HepG2 (cell line): ENCODE data around the gene SLC16A2. TPM values are rescaled to one million over a fixed set of nuclear protein-coding genes. Genes with fewer than 3 reads are reported as not detected.

Source experiments
- ATAC-seq: fragments of 200-7000 bp; cut with Tn5 transposase; 3 replicates; pipeline ENCODE4 v1.9.1; 2020; ENCODE audit warnings: mild to moderate bottlenecking, moderate library complexity
- BruUV-seq: library from RNA; stranded (reverse); fragments of 400-500 nt; replicated peaks from 2 replicates; lab custom pipeline; 2021; lab: Mats Ljungman, UMichigan
- CTCF ChIA-PET: fragments of 300-600 bp; formaldehyde crosslinking; extraction: SDS; loops from one replicate; lab custom pipeline; 2021; ENCODE audit warnings: low total read pairs, inconsistent platforms, low intra/inter-chr PET ratio; lab: Yijun Ruan, JAX
- POLR2A ChIA-PET: fragments of 350-600 bp; sonication (Branson Sonifier 250); formaldehyde crosslinking; loops from one replicate; lab custom pipeline; 2020; ENCODE audit warnings: antibody characterized with exemption, inconsistent platforms; lab: Yijun Ruan, JAX
- DNase-seq: peaks from one replicate; pipeline ENCODE4 v3.0.0-alpha.2; 2015; ENCODE audit warnings: low spot score
- FAIRE-seq: peaks from 3 replicates; lab custom pipeline; 2011; peaks lifted over from hg19 to GRCh38; lab: Jason Lieb, UNC
- H2AFZ ChIP-seq: one replicate; pipeline ENCODE4 v1.6.1; 2011; ENCODE audit warnings: low read length, inconsistent platforms
- H3K27ac ChIP-seq: fragments of 300-600 bp; 3 replicates; pipeline ENCODE4 v1.8.0; 2011; ENCODE audit warnings: mixed run types, mild to moderate bottlenecking, mixed read lengths, low read length, inconsistent platforms; ENCODE audit not compliant: insufficient read depth; ENCODE audit errors: extremely low read length
- H3K27me3 ChIP-seq, 2 experiments: fragments of 200-600 bp in 1 of 2; 2 replicates in 1 of 2; 3 replicates in 1 of 2; pipeline versions ENCODE4 v1.6.0 to v1.8.0; 2011; ENCODE audit warnings: low read length in 2 of 2, mild to moderate bottlenecking in 2 of 2, moderate library complexity in 2 of 2, inconsistent platforms in 1 of 2; ENCODE audit not compliant: insufficient read depth in 2 of 2, control insufficient read depth in 1 of 2
- H3K36me3 ChIP-seq, 2 experiments: fragments of 200-600 bp in 1 of 2; replicated peaks in 1 of 2; 2 replicates in 1 of 2; 3 replicates in 1 of 2; pipeline versions ENCODE4 v1.5.1 to v1.8.0; 2011; ENCODE audit warnings: low read length in 2 of 2, inconsistent platforms in 1 of 2; ENCODE audit not compliant: insufficient read depth in 2 of 2, control insufficient read depth in 1 of 2
- H3K4me1 ChIP-seq: 2 replicates; pipeline ENCODE4 v1.5.1; 2012; ENCODE audit warnings: low read length, inconsistent platforms; ENCODE audit not compliant: insufficient read depth
- H3K4me2 ChIP-seq: 2 replicates; pipeline ENCODE4 v1.6.0; 2011; ENCODE audit warnings: low read depth, low read length, inconsistent platforms
- H3K4me3 ChIP-seq, 3 experiments: fragments of 200-600 bp in 1 of 3; sonication (generic), shearing (Covaris generic) in 1 of 3; replicated peaks in 1 of 3; 2 replicates each; pipeline ENCODE4 v1.5.1; 2011 to 2016; ENCODE audit warnings: low read length in 3 of 3, inconsistent platforms in 2 of 3, low read depth in 2 of 3, mild to moderate bottlenecking in 2 of 3, control low read depth in 1 of 3, mixed read lengths in 1 of 3; ENCODE audit not compliant: insufficient read depth in 1 of 3
- H3K79me2 ChIP-seq: one replicate; pipeline ENCODE4 v1.6.1; 2011; ENCODE audit warnings: low read length, inconsistent platforms; ENCODE audit not compliant: insufficient read depth
- H3K9ac ChIP-seq: 2 replicates; pipeline ENCODE4 v1.6.0; 2011; ENCODE audit warnings: mild to moderate bottlenecking, low read depth, low read length, inconsistent platforms; ENCODE audit not compliant: insufficient read depth
- H3K9me3 ChIP-seq: 2 replicates; pipeline ENCODE4 v1.5.1; 2012; ENCODE audit warnings: mild to moderate bottlenecking, low read length
- H4K20me1 ChIP-seq: 2 replicates; pipeline ENCODE4 v1.6.0; 2011; ENCODE audit warnings: inconsistent platforms, mild to moderate bottlenecking, low read length, moderate library complexity; ENCODE audit not compliant: insufficient read depth
- CCDC6 ChIP-seq: sonication (generic); formaldehyde crosslinking; IDR thresholded peaks from 2 replicates; pipeline ENCODE4 v1.8.1; 2022; ENCODE audit warnings: mild to moderate bottlenecking, missing genetic modification reagents, moderate library complexity
- HOXA3 ChIP-seq: sonication (generic); formaldehyde crosslinking; IDR thresholded peaks from 2 replicates; pipeline ENCODE4 v1.5.0; 2020; ENCODE audit warnings: missing genetic modification reagents
- MAFG ChIP-seq: sonication (generic); formaldehyde crosslinking; IDR thresholded peaks from 2 replicates; pipeline ENCODE4 v1.5.1; 2020; ENCODE audit warnings: mild to moderate bottlenecking, missing genetic modification reagents
- STAT5B ChIP-seq: sonication (generic); formaldehyde crosslinking; IDR thresholded peaks from 2 replicates; pipeline ENCODE4 v1.4.0; 2020; ENCODE audit warnings: missing genetic modification reagents
- TCF12 ChIP-seq, 2 experiments: fragments of 450-650 bp in 1 of 2; sonication (generic) in 1 of 2; formaldehyde crosslinking in 1 of 2; IDR thresholded peaks; 2 replicates each; pipeline versions ENCODE4 v1.6.1 to v1.8.0; 2017 to 2022; ENCODE audit warnings: antibody characterized with exemption in 1 of 2, mild to moderate bottlenecking in 1 of 2, missing genetic modification reagents in 1 of 2, moderate library complexity in 1 of 2
- ZNF138 ChIP-seq: sonication (generic); formaldehyde crosslinking; IDR thresholded peaks from 2 replicates; pipeline ENCODE4 v1.5.0; 2020; ENCODE audit warnings: mild to moderate bottlenecking, low read depth, missing genetic modification reagents
- WGBS: methylation state at CpG from one replicate; pipeline ENCODE4 v1.1.6; 2017; ENCODE audit warnings: low lambda C conversion rate; 5-methylcytosine and 5-hydroxymethylcytosine counted together
- in situ Hi-C: cut with HindIII; loops from 2 replicates; pipeline ENCODE4 v1.10.0; 2017; ENCODE audit warnings: low pct_unique_long_range_greater_than_20kb; ENCODE audit not compliant: extremely low pct_ligation_motif_present
- intact Hi-C: fragments of 100-400 bp; cut with micrococcal nuclease; formaldehyde crosslinking; loops from one replicate; pipeline ENCODE4 v1.10.0; 2022; ENCODE audit not compliant: unreplicated experiment
- polyA plus RNA-seq, 8 experiments: library from polyadenylated mRNA; depleted of rRNA in 3 of 8; stranded (reverse) in 7 of 8; unstranded in 1 of 8; fragments of >200 nt; fragmentation: Illumina TruSeq in 4 of 8; extraction: Trizol in 4 of 8; gene quantifications; 2 replicates each; pipeline versions ENCODE4 v1.2.1 to v1.2.3, GENCODE V29; 2011 to 2016; ENCODE audit warnings: low read depth in 4 of 8, missing spikeins in 1 of 8, mixed read lengths in 1 of 8; ENCODE audit not compliant: insufficient read depth in 1 of 8
- total RNA-seq, 5 experiments: library from RNA; depleted of rRNA; stranded (reverse); fragments of >200 nt; fragmentation: Illumina TruSeq; extraction: Trizol; gene quantifications; 2 replicates each; pipeline ENCODE4 v1.2.3, GENCODE V29; 2016; ENCODE audit warnings: low read depth in 1 of 5
- TF ChIP-seq, protein P1 (sequence below): sonication (generic); formaldehyde crosslinking; conservative IDR thresholded peaks from 2 replicates; pipeline ENCODE4 v1.8.0; 2022; ENCODE audit warnings: mild to moderate bottlenecking, moderate library complexity, missing genetic modification reagents
- TF ChIP-seq, protein P2 (sequence below): IDR thresholded peaks from 2 replicates; pipeline ENCODE4 v1.6.1; 2016; ENCODE audit warnings: control low read depth
- TF ChIP-seq, protein P3 (sequence below): sonication (generic); formaldehyde crosslinking; IDR thresholded peaks from 2 replicates; pipeline ENCODE4 v1.8.1; 2023; ENCODE audit warnings: mild to moderate bottlenecking, missing genetic modification reagents, borderline replicate concordance
- TF ChIP-seq, protein P4 (sequence below): fragments of 450-650 bp; IDR thresholded peaks from 2 replicates; pipeline ENCODE4 v1.6.1; 2017; ENCODE audit warnings: mild to moderate bottlenecking
- TF ChIP-seq, protein P5 (sequence below): sonication (generic); formaldehyde crosslinking; IDR thresholded peaks from 2 replicates; pipeline ENCODE4 v1.8.0; 2022; ENCODE audit warnings: mild to moderate bottlenecking, missing genetic modification reagents, moderate library complexity

The SLC16A2 gene
- total and polyA plus RNA-seq, 2 of the 13 experiments (the other 11 are each of a cell fraction or from before 2014, with no cell fraction given): 0.07 to 0.08 TPM

DNA sequence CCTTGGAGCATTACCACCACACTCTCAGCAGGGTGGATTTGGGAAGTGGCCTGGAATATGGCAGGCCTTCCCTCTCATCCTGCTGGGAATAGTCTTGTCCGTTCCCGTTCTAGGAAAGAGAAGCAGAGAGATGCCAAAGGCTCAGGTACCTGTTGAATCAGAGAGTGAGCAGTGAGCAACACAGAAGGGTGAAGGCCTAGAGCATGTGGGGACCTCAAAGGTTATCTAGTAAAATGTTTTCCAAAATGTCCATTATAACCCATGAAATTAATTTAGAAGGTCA, 30.8 kb downstream of the SLC16A2 start:
- Histone ChIP-seq H3K9me3 (no peaks in the 10 kb centered on the region), H3K4me3 (no peak overlapping the region), H3K36me3 (no peaks in the 10 kb centered on the region), H3K27me3 (no peaks in the 10 kb centered on the region), H3K9ac (no peak overlapping the region), H3K27ac (no peak overlapping the region), H2AFZ (no peak overlapping the region), H3K4me2 (no peak overlapping the region), H3K4me1 (no peaks in the 10 kb centered on the region), H3K79me2 (no peaks in the 10 kb centered on the region), H4K20me1 (no peaks in the 10 kb centered on the region)
- TF ChIP-seq MAFG (CRISPR knock-in tag): no peak
- no peak for ATAC-seq
- intact Hi-C loops: no loop called here
- ChIA-PET POLR2A (no interaction called here), CTCF (no interaction called here)
- 49% methylated on average over 2 of the region's 2 CpGs for WGBS
- no TSS peak for BruUV-seq
- in situ Hi-C loops: no loop called here
- FAIRE-seq: no peak
- DNase-seq: no peak

DNA sequence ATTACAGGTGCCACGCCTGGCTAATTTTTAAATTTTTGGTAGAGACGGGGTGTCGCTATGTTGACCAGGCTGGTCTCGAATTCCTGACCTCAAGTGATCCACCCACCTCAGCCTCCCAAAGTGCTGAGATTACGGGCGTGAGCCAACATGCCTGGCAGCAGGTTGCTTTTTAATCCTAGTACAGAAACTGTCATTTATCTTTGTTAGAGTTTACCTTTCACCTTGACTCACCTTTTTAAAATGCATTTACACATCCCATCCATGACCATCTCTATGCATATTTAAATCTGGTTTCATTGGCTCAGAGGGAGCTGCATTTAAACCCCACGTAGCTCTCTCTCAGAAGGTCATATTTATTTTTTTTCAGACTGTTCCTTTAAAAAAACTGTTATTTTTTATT, 31.9 kb downstream of the SLC16A2 start:
- no peak overlapping the region for H3K27ac ChIP-seq
- no peaks in the 10 kb centered on the region for H3K9me3 ChIP-seq
- in situ Hi-C loops (no loop called here), intact Hi-C loops (no loop called here)
- H2AFZ ChIP-seq: no peak overlapping the region
- H3K79me2 ChIP-seq: no peaks in the 10 kb centered on the region
- no peak overlapping the region for H3K4me2 ChIP-seq
- no peak overlapping the region for H3K4me3 ChIP-seq
- FAIRE-seq (no peak), ATAC-seq (no peak), DNase-seq (no peak)
- 0% methylated on average over 2 of the region's 7 CpGs for WGBS
- no peaks in the 10 kb centered on the region for H3K36me3 ChIP-seq
- H3K4me1 ChIP-seq: no peaks in the 10 kb centered on the region
- CTCF ChIA-PET: no interaction called here
- H4K20me1 ChIP-seq: no peaks in the 10 kb centered on the region
- POLR2A ChIA-PET: no interaction called here
- H3K9ac ChIP-seq: no peak overlapping the region
- no TSS peak for BruUV-seq
- H3K27me3 ChIP-seq: no peaks in the 10 kb centered on the region
- TF ChIP-seq ZNF138 (CRISPR knock-in tag) (no peak), TCF12 (IDR thresholded peaks at IDR 0.05) (no peak), TCF12 (CRISPR knock-in tag; IDR thresholded peaks at IDR 0.05) (no peak), CCDC6 (CRISPR knock-in tag) (no peak), STAT5B (no peak), HOXA3 (CRISPR knock-in tag) (no peak)
- TF ChIP-seq, protein P1, sequence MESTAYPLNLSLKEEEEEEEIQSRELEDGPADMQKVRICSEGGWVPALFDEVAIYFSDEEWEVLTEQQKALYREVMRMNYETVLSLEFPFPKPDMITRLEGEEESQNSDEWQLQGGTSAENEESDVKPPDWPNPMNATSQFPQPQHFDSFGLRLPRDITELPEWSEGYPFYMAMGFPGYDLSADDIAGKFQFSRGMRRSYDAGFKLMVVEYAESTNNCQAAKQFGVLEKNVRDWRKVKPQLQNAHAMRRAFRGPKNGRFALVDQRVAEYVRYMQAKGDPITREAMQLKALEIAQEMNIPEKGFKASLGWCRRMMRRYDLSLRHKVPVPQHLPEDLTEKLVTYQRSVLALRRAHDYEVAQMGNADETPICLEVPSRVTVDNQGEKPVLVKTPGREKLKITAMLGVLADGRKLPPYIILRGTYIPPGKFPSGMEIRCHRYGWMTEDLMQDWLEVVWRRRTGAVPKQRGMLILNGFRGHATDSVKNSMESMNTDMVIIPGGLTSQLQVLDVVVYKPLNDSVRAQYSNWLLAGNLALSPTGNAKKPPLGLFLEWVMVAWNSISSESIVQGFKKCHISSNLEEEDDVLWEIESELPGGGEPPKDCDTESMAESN (CRISPR knock-in tag): no peak
- TF ChIP-seq, protein P2, sequence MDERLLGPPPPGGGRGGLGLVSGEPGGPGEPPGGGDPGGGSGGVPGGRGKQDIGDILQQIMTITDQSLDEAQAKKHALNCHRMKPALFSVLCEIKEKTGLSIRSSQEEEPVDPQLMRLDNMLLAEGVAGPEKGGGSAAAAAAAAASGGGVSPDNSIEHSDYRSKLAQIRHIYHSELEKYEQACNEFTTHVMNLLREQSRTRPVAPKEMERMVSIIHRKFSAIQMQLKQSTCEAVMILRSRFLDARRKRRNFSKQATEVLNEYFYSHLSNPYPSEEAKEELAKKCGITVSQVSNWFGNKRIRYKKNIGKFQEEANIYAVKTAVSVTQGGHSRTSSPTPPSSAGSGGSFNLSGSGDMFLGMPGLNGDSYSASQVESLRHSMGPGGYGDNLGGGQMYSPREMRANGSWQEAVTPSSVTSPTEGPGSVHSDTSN: no peak
- TF ChIP-seq, protein P3, sequence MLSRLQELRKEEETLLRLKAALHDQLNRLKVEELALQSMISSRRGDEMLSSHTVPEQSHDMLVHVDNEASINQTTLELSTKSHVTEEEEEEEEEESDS (CRISPR knock-in tag): no peak
- TF ChIP-seq, protein P4, sequence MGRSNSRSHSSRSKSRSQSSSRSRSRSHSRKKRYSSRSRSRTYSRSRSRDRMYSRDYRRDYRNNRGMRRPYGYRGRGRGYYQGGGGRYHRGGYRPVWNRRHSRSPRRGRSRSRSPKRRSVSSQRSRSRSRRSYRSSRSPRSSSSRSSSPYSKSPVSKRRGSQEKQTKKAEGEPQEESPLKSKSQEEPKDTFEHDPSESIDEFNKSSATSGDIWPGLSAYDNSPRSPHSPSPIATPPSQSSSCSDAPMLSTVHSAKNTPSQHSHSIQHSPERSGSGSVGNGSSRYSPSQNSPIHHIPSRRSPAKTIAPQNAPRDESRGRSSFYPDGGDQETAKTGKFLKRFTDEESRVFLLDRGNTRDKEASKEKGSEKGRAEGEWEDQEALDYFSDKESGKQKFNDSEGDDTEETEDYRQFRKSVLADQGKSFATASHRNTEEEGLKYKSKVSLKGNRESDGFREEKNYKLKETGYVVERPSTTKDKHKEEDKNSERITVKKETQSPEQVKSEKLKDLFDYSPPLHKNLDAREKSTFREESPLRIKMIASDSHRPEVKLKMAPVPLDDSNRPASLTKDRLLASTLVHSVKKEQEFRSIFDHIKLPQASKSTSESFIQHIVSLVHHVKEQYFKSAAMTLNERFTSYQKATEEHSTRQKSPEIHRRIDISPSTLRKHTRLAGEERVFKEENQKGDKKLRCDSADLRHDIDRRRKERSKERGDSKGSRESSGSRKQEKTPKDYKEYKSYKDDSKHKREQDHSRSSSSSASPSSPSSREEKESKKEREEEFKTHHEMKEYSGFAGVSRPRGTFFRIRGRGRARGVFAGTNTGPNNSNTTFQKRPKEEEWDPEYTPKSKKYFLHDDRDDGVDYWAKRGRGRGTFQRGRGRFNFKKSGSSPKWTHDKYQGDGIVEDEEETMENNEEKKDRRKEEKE: no peak
- TF ChIP-seq, protein P5, sequence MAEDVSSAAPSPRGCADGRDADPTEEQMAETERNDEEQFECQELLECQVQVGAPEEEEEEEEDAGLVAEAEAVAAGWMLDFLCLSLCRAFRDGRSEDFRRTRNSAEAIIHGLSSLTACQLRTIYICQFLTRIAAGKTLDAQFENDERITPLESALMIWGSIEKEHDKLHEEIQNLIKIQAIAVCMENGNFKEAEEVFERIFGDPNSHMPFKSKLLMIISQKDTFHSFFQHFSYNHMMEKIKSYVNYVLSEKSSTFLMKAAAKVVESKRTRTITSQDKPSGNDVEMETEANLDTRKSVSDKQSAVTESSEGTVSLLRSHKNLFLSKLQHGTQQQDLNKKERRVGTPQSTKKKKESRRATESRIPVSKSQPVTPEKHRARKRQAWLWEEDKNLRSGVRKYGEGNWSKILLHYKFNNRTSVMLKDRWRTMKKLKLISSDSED (CRISPR knock-in tag): no peak
